ENCODE data around the gene KCTD10.

DNA sequence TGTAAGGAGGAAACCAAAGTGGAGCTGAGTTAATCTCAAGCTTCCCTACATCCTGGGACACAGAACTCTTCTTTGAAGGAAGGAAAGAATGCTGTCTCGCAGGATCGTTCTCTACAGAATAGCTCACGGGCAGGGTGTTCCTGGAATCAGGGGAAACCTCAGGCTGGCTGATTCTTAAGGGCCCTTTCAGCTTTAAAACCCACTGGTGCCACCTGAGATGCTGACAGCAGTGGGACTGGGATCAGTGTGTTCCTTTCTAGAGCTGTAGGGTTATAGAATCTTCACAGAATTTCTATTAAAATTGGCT is 48.1 kb upstream of the KCTD10 start:
- TF ChIP-seq, protein P1, sequence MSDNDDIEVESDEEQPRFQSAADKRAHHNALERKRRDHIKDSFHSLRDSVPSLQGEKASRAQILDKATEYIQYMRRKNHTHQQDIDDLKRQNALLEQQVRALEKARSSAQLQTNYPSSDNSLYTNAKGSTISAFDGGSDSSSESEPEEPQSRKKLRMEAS (IDR thresholded peaks at IDR 0.05; ENCODE audit: low read depth): no peak
- TF ChIP-seq, protein P2, sequence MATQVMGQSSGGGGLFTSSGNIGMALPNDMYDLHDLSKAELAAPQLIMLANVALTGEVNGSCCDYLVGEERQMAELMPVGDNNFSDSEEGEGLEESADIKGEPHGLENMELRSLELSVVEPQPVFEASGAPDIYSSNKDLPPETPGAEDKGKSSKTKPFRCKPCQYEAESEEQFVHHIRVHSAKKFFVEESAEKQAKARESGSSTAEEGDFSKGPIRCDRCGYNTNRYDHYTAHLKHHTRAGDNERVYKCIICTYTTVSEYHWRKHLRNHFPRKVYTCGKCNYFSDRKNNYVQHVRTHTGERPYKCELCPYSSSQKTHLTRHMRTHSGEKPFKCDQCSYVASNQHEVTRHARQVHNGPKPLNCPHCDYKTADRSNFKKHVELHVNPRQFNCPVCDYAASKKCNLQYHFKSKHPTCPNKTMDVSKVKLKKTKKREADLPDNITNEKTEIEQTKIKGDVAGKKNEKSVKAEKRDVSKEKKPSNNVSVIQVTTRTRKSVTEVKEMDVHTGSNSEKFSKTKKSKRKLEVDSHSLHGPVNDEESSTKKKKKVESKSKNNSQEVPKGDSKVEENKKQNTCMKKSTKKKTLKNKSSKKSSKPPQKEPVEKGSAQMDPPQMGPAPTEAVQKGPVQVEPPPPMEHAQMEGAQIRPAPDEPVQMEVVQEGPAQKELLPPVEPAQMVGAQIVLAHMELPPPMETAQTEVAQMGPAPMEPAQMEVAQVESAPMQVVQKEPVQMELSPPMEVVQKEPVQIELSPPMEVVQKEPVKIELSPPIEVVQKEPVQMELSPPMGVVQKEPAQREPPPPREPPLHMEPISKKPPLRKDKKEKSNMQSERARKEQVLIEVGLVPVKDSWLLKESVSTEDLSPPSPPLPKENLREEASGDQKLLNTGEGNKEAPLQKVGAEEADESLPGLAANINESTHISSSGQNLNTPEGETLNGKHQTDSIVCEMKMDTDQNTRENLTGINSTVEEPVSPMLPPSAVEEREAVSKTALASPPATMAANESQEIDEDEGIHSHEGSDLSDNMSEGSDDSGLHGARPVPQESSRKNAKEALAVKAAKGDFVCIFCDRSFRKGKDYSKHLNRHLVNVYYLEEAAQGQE (IDR thresholded peaks at IDR 0.05; ENCODE audit: low read depth, low read length): no peak
- no peak for TF ChIP-seq POLR2AphosphoS5 (IDR thresholded peaks at IDR 0.05; ENCODE audit: low read depth, low read length)
- TF ChIP-seq, protein P3, sequence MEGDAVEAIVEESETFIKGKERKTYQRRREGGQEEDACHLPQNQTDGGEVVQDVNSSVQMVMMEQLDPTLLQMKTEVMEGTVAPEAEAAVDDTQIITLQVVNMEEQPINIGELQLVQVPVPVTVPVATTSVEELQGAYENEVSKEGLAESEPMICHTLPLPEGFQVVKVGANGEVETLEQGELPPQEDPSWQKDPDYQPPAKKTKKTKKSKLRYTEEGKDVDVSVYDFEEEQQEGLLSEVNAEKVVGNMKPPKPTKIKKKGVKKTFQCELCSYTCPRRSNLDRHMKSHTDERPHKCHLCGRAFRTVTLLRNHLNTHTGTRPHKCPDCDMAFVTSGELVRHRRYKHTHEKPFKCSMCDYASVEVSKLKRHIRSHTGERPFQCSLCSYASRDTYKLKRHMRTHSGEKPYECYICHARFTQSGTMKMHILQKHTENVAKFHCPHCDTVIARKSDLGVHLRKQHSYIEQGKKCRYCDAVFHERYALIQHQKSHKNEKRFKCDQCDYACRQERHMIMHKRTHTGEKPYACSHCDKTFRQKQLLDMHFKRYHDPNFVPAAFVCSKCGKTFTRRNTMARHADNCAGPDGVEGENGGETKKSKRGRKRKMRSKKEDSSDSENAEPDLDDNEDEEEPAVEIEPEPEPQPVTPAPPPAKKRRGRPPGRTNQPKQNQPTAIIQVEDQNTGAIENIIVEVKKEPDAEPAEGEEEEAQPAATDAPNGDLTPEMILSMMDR (IDR thresholded peaks at IDR 0.05): no peak
